HG03342 (cell line): Measurements from ENCODE around the gene FAM120B.
"Not testable (repeated sequence)": the region's sequence is repeated elsewhere in the genome, so short reads cannot be mapped to it uniquely, and the experiment has no call there.

Source experiments
- ATAC-seq: cut with Tn5 transposase; IDR thresholded peaks from one replicate; pipeline ENCODE4 v1.9.1; 2021; ENCODE audit warnings: mild to moderate bottlenecking, moderate library complexity; ENCODE audit not compliant: unreplicated experiment

FAM120B gene

DNA sequence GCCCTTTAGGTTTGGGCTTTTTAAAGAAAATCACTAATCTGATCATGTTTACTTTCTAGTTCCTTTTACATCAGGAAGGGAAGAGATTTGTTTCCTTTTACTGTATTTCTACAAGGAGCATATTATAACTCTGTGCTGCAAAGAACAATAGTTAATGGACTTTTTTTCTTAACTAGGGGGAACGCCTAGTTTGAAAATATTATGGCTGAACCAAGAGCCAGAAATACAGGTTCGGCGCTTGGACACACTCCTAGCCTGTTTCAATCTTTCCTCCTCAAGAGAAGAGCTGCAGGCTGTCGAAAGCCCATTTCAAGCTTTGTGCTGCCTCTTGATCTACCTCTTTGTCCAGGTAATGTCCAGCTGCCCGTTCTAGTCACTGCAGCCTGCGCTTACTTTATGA, 41.4 kb downstream of the FAM120B start:
- no peak for ATAC-seq

GRCh38 chr6:170351456-170351855, 44.9 kb downstream of the FAM120B start:
- ATAC-seq, result not testable (repeated sequence)

DNA sequence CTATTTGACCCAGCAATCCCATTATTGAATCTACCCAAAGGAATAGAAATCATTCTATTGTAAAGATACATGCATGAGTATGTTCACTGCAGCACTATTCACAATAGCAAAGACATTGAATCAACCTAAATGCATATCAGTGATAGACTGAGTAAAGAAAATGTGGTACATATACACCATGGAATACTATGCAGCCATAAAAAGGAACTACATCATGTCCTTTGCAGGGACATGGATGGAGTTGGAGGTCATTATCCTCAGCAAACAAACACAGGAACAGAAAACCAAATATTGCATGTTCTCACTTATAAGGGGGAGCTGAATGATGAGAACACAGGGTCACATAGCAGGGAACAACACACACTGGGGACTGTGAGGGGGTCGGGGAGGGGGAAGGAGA, 48.6 kb downstream of the FAM120B start:
- ATAC-seq, result not testable (repeated sequence)

GRCh38 chr6:170355661-170356060, 49.1 kb downstream of the FAM120B start:
- no peak for ATAC-seq

GRCh38 chr6:170357812-170358211, 51.3 kb downstream of the FAM120B start:
- ATAC-seq, result no peak

DNA sequence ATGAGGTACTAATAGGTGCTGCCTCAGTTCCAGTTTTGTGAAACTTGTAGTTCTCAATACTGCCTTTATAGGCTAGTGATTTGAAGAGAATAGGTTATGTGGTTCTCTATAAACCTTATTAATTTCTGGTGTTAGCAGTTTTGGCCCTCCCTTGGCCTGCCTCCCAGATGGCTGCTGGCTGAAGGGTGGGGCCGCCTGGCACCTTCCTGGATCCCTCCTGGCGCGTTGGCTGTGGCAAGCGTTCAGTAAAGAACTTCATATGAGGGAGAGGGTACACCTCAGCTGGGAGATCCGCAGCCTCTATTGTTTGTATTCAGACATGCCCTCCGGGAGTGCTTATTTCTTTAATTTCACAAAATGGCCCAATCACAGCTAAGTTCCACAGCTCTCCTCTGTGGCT, 51.9 kb downstream of the FAM120B start:
- ATAC-seq, result no peak

DNA sequence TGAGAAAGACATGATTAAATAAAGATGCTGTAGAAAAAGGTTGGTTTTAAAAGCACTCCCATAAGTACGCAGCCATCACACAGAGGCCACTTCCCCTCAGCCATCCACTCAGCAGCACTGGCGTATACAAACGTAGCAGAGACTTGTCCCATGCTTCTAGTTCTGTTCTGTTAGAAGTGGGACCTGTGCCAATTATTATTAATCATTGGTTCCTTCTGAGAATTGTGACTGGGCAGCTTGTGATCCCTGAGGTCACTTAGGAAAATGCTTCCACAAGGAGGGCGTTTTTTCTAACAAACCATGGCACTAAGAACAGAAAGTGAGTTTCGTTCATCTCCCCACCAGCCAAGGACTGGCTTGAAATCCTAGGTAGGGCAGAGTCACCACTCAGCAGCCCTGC, 53.9 kb downstream of the FAM120B start:
- ATAC-seq, result no peak

GRCh38 chr6:170361335-170361734, 54.8 kb downstream of the FAM120B start:
- no peak for ATAC-seq

DNA sequence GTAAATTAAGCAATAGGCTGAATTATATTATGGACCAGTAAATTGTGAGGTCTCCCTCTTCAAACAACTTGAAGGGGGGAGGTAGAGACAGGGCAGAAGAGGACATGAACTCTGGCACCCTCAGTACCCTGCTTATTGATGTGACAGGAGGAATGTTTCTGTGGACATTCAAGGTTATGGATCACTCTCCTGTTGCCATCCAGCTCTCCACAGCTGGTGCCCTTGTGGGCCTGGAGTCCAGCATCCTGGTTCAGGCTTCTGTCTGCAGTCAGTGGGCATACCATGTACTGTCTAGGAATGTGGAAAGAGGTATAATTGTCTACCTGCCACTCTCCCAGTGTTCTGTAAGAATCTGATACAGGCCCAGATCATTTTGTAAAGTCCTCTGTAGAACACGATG, 55.6 kb downstream of the FAM120B start:
- ATAC-seq, result no peak

- ATAC-seq, result no peak
Measured at GRCh38 chr6:170363255-170363654, 56.7 kb downstream of the FAM120B start.

DNA sequence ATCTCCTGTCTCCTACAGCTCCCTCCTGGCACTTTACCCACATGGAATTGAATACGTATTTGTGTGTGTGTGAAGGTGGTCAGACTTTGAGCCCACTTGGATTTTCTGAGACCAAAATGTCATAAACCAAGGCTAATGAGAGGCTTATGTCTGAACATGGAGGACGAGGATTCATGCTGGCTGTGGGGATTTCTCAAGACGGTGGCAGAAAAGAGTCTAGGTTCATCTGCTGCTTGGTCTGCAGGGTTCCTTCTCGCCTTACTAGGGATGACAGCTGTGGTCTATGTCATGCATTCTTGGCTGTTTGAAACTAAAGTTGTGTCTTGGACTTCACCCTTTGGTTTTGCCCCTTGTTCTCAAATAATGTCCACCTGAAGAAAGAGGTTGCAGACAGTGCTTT, 58.6 kb downstream of the FAM120B start:
- ATAC-seq, result no peak

GRCh38 chr6:170365593-170365992, 59.0 kb downstream of the FAM120B start:
- no peak for ATAC-seq

- no peak for ATAC-seq
Measured at GRCh38 chr6:170366248-170366960, 59.8 kb downstream of the FAM120B start.

DNA sequence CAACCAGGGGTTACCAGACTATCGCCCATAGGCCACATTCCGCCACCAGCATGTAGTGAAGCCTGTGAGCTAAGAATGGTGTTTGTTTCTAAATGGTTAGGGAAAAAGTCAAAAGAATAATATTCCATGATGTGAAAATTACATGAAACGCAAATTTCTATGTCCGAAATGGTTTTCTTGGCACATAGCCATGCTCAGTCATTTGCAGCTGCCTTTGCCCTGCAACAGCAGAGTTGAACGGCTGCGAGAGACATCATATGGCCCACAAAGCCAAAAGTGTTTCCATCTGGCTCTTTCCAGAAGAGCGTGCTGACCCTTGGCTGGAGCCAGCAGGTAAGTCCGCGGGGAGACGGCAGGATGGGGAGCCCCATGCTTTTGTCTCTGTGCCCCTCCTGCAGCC, 60.7 kb downstream of the FAM120B start:
- no peak for ATAC-seq

DNA sequence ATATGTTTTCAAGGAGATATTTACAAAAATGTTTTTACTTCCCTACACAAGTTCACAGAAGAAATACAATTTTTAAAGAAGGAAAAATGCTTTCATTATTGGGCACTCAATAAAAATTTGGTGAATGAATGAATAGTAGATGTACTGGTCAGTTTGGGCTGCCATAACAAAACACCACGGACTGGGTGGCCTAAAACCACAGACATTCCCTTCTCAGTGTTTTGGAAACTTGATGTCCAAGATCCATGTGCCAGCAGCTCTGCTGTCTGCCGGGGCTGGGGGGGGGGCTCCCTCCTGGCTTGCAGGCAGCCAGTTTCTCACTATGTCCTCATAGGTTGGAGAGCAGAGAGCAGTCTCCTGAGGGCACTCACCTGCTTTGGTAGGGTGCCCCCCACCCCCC, 62.0 kb downstream of the FAM120B start:
- ATAC-seq, result no peak

GRCh38 chr6:170369403-170369802, 62.8 kb downstream of the FAM120B start:
- ATAC-seq, result no peak

- peak; percentile 48 for ATAC-seq
Measured at GRCh38 chr6:170370416-170370815, 63.9 kb downstream of the FAM120B start.

DNA sequence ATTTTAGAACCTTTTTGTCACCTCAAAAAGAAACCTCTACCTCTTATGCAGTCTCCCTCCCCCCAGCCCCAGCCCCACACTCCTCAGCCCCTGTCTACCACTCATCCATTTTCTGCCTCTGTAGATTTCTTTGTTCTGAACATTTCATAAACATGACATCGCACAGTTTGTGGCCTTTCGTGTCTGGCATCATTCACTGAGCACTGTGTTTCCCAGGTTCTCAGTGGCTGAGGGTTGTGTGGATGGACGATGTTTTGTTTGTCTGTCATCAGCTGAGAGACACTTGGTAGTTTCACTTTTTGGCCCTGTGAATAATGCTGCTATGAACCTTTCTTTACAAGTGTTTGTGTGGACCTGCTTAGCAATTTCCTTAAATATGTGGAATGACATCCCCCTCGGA, 64.5 kb downstream of the FAM120B start:
- ATAC-seq, result no peak

DNA sequence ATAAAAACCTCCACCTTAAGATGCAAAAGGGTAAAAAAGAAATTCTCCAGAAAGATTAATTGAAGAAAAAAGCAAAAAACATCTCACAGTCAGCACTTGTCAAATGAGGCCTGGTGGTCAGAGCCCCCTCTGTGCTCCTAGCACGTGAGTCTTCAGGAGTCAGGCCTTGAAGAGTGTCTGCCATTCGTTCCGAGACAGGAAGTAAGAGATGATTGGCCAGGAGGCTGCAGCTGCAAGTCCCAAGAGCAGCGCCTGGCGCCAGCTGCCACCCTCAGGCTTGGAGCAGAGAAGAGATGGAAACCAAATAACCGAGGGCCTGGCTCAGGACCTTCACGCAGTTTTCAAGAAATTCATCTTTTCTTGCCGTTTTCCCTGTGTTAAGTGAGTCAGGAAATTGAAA, 65.0 kb downstream of the FAM120B start:
- no peak for ATAC-seq

DNA sequence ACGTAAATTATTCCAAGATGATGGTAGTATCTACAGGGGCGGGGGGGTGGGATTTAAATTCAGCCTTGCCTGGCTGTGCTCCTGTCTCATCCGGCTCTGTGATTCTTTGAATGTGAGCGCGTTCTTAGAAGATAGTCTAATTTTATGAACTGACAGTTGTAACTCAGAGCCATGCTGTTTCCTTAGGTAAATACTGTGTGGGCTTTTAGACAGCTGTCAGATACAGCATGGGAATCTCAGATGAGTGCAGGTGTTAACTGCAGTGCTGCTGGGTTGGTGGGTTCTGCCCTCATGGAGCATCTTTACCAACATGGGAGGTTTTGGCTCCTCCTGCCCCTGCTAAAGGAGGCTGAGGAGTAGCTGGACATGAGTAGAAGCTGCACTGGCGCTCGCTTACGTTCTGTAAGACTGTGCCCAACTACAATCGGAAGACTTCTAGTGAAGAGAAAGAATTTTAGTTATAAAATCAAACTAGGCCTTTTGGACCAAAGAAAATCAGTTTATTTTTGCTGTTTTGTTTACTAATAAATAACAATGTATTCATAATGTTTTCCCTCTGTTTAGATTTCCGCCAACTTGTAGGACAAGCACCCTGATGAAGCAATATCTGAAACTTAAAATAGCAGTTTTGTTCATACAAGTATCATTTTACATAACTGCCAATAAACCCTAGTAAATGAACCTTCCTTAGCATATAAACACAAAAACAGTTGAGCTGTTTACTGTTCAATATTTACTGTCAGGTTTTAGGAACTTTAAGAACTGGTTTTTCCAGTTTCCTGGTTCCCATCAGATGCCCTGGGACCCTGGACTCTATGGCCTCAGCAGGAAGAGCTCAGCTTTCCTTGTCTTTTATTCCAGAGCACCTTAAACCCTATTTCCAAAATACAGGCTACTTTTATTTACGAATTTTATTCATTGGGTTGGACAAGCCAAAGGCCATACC, 66.1 kb downstream of the FAM120B start:
- ATAC-seq, result no peak

DNA sequence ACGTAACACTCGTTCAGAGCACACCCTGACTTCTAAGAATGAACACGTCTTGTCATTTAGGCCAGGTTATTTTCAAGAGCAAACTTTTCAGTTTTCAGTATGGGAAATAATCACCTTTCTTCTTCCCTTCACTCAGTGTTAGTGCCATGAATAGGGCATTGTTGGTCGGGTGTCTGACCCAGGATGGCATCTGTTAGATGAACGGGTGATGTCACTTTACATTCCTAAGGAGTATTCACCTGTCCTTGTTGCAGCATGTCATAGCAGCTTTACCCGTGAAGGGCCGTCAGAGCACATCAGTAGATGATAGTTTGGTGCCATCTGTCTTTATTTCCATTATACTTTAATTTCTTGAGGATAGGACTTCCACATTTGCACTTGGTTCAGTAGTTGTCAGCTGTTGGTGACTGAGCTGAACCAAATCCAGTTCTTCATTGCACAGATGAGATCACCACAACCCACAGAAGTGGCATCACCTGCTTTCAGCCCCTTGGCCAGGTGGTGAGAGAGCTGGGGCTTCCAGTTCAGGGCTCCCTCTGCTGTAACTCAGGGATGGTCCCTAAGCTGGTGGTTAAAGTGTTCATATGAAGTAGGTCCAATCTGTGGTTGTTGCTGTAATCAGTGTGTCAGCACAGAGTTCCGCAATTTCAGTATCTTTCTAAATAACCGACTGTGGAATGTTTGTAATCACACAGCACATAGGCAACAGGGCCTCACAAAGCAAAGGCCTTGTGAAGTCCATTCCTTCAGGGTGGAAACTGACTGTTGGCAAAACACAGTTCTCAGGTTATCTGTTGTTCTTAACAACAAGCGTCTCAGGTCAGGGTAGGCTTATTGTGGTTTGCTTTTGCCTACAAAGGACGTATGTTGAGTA, 68.2 kb downstream of the FAM120B start:
- ATAC-seq, result no peak
